HG02970 (cell line): ENCODE measurements around the gene SSH3.

ENCODE experiments used
- ATAC-seq: cut with Tn5 transposase; IDR thresholded peaks from one replicate; pipeline ENCODE4 v1.9.1; 2021; ENCODE audit warnings: mild to moderate bottlenecking, moderate library complexity, moderate number of reproducible peaks; ENCODE audit not compliant: unreplicated experiment, low FRiP score

SSH3 gene

GRCh38 chr11:67291481-67292381 is 11.6 kb upstream of the SSH3 start:
- ATAC-seq, result no peak

DNA sequence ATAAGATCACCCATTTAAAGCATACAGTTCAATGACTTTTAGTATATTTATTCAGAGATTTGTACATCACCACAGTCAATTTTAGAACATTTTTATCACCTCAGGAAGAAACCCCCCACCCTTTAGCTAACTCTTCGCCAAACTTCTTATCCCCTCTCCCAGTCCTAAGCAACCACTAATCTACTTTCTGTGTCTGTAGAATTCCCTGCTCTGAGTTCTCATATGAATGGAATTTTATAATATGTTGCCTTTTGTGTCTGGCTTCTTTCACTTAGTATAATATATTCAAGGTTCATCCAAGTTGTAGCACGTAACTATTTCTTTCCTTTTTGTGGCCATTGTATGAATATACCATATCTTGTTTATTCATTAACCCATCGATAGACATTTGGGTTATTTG is 10.7 kb upstream of the SSH3 start:
- no peak for ATAC-seq

DNA sequence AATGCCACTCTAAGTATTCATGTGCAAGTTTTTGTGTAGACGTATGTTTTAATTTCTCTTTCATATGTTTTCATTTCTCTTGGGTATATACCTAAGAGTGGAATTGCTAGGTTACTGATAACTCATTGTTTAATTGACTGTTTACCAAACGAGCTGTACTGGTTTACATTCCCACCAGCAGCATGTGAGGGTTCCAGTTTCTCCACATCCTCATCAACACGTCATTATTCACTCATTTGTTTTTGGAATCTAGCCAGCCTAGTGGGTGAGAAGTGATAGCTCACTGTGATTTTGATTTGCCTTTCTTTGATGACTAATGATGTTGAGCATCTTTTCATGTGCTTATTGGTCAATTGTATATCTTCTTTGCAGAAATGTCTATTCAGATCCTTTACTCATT is 10.2 kb upstream of the SSH3 start:
- no peak for ATAC-seq

DNA sequence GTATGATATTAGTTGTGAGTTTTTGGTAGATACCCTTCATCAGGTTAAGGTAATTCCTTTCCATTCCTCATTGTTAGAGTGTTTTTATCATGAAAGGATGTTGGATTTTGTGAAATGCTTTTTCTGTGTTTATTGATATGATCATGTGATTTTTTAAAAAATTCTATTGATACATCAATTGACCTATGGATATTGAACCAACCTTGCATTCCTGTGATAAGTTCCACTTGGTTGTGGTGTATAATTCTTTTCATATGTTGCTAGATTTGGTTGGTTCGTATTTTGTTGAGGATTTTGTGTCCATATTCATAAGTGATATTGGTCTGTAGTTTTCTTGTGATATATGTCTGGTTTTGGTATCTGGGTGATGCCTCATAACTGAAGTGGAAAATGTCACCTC is 7.5 kb upstream of the SSH3 start:
- no peak for ATAC-seq

- no peak for ATAC-seq
Observed at GRCh38 chr11:67298786-67299185, 4.5 kb upstream of the SSH3 start.

- ATAC-seq, result no peak
Observed at GRCh38 chr11:67299471-67300191, 3.7 kb upstream of the SSH3 start.

DNA sequence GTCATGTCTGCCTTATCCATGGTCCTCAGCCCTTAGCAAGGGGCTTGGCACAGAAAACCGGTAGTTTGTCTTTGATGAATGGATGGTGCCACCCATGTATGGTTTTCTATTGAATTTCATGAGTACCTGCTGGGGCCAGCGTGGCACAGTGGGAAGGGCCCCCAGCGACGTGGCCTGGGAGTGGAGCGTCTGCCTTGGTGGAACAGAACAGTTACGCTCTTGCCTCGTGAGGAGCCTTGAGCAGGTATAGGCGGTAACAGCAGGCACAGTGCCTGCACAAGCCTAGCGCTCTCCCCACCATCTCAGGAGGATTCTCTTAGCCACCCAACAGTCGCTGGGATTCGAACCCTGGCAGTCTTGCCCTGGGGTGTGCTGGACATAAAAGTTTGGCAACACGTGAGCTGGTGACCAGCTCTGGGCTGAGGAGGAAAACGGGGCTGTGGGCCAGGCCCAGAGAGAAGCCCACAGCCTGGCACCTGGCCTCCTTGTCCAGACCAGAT is 3.0 kb upstream of the SSH3 start:
- no peak for ATAC-seq

DNA sequence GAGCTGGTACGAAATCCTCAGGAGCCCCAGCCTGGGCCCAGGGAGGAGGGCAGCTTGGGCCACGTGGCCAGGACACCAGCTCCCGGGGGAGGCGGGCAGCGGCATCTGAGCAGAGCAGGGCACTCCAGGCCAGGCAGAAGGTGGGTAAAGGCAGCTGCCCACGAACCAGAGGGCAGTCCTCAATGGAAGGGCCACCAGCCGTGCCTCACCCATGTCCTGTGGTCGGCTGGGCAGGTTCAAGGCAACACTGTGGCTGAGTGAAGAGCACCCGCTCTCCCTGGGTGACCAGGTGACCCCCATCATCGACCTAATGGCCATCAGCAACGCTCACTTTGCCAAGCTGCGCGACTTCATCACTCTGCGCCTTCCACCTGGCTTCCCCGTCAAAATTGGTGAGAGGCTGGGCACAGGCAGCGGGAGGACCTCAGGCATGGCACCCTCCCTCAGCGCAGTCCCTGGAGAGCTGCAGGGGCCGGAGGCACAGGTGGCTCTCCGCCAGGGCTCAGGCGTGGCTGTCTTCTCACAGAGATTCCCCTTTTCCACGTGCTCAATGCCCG is 2.5 kb upstream of the SSH3 start:
- no peak for ATAC-seq

DNA sequence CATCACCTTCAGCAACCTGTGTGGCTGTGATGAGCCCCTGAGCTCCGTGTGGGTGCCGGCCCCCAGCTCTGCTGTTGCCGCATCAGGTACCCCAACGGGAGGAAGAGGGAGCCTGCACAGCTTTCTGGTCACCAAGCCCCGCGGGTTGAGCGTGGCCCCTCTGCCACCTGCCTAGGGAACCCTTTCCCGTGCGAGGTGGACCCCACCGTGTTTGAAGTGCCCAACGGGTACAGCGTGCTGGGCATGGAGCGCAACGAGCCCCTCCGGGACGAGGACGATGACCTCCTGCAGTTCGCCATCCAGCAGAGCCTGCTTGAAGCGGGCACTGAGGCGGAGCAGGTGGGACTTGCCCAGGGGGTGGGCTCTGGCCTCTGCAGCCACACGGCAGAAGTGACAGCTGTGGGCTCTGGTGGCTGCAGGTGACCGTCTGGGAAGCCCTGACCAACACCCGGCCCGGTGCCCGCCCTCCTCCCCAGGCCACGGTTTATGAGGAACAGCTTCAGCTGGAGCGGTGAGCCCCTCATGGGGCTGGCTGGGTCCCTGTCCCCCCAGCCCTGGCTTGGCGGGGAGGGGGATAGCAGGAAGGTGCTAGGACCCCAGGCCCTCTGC is 1.9 kb upstream of the SSH3 start:
- no peak for ATAC-seq

- no peak for ATAC-seq
Observed at GRCh38 chr11:67301951-67302516, 1.3 kb upstream of the SSH3 start.

DNA sequence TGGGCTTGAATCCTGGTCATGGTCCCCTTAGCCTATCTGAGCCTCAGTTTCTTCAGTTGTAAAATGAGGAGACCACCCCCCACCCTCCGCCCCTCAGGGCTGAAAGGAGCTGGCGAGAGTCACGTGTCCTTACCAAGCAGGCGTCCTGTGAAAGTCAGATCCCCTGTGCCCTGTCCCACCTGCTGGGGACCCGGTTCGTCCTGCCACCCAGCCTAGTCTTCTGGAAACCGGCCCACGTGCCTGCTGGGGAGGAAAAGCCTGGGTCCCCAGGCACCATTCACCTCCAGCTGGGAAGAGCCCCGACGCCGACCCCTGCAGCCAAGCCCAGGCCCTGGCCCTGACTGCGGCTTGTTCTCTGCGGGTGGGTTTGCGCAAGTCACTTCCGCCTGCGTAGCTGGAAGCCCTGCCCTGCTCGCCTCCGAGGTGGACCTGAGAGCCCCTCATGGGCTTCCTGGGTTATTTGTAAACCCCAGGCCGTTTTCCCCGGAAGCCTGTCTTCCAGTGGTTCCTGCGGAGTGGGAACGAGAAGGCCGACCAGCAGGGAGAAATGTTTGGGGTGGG is 679 bp upstream of the SSH3 start:
- ATAC-seq, result no peak

GRCh38 chr11:67303835-67304411 is 593 bp downstream of the SSH3 start:
- ATAC-seq, result no peak

DNA sequence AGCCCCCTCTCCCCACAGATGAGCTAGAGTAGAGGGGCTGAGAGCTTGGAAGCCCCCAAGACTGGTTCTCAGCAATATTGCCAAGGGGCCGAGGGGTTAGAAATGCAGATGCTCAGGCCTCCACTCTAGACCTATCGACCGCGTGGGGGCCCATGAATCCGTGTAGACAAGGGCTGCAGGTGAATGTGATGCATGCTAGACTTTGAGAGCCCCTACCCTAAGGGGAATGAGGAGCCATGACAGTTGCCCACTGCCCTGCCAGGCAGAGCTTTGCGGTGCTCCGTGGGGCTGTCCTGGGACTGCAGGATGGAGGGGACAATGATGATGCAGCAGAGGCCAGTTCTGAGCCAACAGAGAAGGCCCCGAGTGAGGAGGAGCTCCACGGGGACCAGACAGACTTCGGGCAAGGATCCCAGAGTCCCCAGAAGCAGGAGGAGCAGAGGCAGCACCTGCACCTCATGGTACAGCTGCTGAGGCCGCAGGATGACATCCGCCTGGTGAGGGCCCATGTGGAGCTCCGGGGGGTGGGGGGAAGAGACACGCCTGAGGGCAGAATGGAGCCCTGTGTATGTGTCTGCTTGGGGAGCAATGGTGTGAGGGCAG is 1.3 kb downstream of the SSH3 start:
- no peak for ATAC-seq

- no peak for ATAC-seq
Observed at GRCh38 chr11:67306769-67307544, 3.6 kb downstream of the SSH3 start.

GRCh38 chr11:67307545-67308001 is 4.2 kb downstream of the SSH3 start:
- ATAC-seq, result no peak

GRCh38 chr11:67308031-67308866 is 4.9 kb downstream of the SSH3 start:
- ATAC-seq, result no peak

GRCh38 chr11:67309166-67309565 is 5.8 kb downstream of the SSH3 start:
- no peak for ATAC-seq

DNA sequence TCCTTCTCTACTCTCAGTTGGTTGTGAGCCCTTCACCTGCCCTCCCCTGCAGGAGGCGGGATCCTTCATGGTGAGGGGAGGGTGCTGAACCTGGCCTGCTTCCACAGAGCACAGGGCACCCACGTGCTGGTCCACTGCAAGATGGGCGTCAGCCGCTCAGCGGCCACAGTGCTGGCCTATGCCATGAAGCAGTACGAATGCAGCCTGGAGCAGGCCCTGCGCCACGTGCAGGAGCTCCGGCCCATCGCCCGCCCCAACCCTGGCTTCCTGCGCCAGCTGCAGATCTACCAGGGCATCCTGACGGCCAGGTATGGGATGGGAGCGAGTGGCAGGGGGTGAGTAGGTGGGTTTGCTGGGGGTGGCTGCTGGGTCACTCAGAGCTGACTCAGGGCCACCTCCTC is 6.3 kb downstream of the SSH3 start:
- no peak for ATAC-seq
